GM18861 (cell line): ENCODE results near the gene EPHA7.

Experiments used
- ATAC-seq: cut with Tn5 transposase; IDR thresholded peaks from one replicate; pipeline ENCODE4 v1.9.1; 2021; ENCODE audit not compliant: unreplicated experiment

EPHA7 gene

GRCh38 chr6:93329301-93330000 lies 89.9 kb downstream of the EPHA7 start:
- no peak for ATAC-seq

GRCh38 chr6:93327857-93328256 lies 91.5 kb downstream of the EPHA7 start:
- no peak for ATAC-seq

GRCh38 chr6:93325761-93326160 lies 93.6 kb downstream of the EPHA7 start:
- no peak for ATAC-seq

GRCh38 chr6:93323630-93324029 lies 95.7 kb downstream of the EPHA7 start:
- no peak for ATAC-seq

- no peak for ATAC-seq
These were observed 96.7 kb downstream of the EPHA7 start for GRCh38 chr6:93322651-93323050.

GRCh38 chr6:93319304-93319703 lies 100.1 kb downstream of the EPHA7 start:
- ATAC-seq = no peak

- ATAC-seq = no peak
These were observed 101.2 kb downstream of the EPHA7 start for GRCh38 chr6:93318121-93318520.

- no peak for ATAC-seq
These were observed 101.8 kb downstream of the EPHA7 start for GRCh38 chr6:93317592-93317991.

- ATAC-seq = no peak
These were observed 111.6 kb downstream of the EPHA7 start for GRCh38 chr6:93307505-93308409.

- no peak for ATAC-seq
These were observed 114.3 kb downstream of the EPHA7 start for GRCh38 chr6:93305088-93305487.

- no peak for ATAC-seq
These were observed 114.9 kb downstream of the EPHA7 start for GRCh38 chr6:93304505-93304904.

GRCh38 chr6:93300661-93301060 lies 118.7 kb downstream of the EPHA7 start:
- ATAC-seq = no peak

GRCh38 chr6:93299622-93300021 lies 119.7 kb downstream of the EPHA7 start:
- no peak for ATAC-seq

GRCh38 chr6:93295631-93296030 lies 123.7 kb downstream of the EPHA7 start:
- ATAC-seq = no peak

- ATAC-seq = no peak
These were observed 124.5 kb downstream of the EPHA7 start for GRCh38 chr6:93294879-93295278.

GRCh38 chr6:93293872-93294271 lies 125.5 kb downstream of the EPHA7 start:
- ATAC-seq = no peak

GRCh38 chr6:93293460-93293859 lies 125.9 kb downstream of the EPHA7 start:
- ATAC-seq = no peak

GRCh38 chr6:93282521-93283031 lies 136.8 kb downstream of the EPHA7 start:
- ATAC-seq = no peak

GRCh38 chr6:93278241-93278640 lies 141.1 kb downstream of the EPHA7 start:
- no peak for ATAC-seq

GRCh38 chr6:93272896-93273295 lies 146.5 kb downstream of the EPHA7 start:
- ATAC-seq = no peak

- no peak for ATAC-seq
These were observed 147.1 kb downstream of the EPHA7 start for GRCh38 chr6:93272211-93272610.
